ENCODE data around the gene DDX19B. TPM values are rescaled to one million over a fixed set of nuclear protein-coding genes. Genes with fewer than 3 reads are reported as not detected.

Gene DDX19B
- total and polyA plus RNA-seq, 2 donors (not counting 3 experiments of a cell fraction or from before 2014, with no cell fraction given) = 28.1 to 34.3 TPM

- DNase-seq (ENCODE audit: low read depth, low spot score) (no peak), FAIRE-seq (no peak)
- H2AFZ ChIP-seq (ENCODE audit: low read depth, low read length) = no peak overlapping the region
- H3K27me3 ChIP-seq (ENCODE audit: control insufficient read depth in 2 of 2, insufficient read depth in 2 of 2, low read length in 2 of 2) = no peaks in the 10 kb centered on the region
- H3K9me1 ChIP-seq (replicated peaks; ENCODE audit: control insufficient read depth, extremely low read depth, insufficient read depth, low read length) = no peaks in the 10 kb centered on the region
- H3K79me2 ChIP-seq (ENCODE audit: control insufficient read depth, insufficient read depth, low read length) = no peaks in the 10 kb centered on the region
- ChIA-PET CTCF (interaction anchor here (1.0 to 1.4 kb wide), 2 partner anchors 17 to 20 kb away, joined by 3 to 5 read pairs; partner anchors contain the start of gene EXOSC6), POLR2A (no interaction called here)
- H3K9me3 ChIP-seq (replicated peaks; ENCODE audit: control insufficient read depth, insufficient read depth, low read length) = no peaks in the 10 kb centered on the region
- peaks cover 25 to 33% of the 10 kb centered on the region in 2 experiments for H3K36me3 ChIP-seq (ENCODE audit: control insufficient read depth in 2 of 2, extremely low read depth in 1 of 2, insufficient read depth in 2 of 2, low read length in 2 of 2)
- TF ChIP-seq POLR2AphosphoS5 (IDR thresholded peaks at IDR 0.05; ENCODE audit: insufficient read depth, low read depth, low read length) = no peak
- TF ChIP-seq, protein P1, sequence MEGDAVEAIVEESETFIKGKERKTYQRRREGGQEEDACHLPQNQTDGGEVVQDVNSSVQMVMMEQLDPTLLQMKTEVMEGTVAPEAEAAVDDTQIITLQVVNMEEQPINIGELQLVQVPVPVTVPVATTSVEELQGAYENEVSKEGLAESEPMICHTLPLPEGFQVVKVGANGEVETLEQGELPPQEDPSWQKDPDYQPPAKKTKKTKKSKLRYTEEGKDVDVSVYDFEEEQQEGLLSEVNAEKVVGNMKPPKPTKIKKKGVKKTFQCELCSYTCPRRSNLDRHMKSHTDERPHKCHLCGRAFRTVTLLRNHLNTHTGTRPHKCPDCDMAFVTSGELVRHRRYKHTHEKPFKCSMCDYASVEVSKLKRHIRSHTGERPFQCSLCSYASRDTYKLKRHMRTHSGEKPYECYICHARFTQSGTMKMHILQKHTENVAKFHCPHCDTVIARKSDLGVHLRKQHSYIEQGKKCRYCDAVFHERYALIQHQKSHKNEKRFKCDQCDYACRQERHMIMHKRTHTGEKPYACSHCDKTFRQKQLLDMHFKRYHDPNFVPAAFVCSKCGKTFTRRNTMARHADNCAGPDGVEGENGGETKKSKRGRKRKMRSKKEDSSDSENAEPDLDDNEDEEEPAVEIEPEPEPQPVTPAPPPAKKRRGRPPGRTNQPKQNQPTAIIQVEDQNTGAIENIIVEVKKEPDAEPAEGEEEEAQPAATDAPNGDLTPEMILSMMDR (IDR thresholded peaks at IDR 0.05; ENCODE audit: extremely low read depth in 1 of 2, insufficient read depth in 1 of 2, low read depth in 1 of 2, low read length in 2 of 2) = no peak
- no peak for TF ChIP-seq POLR2A (IDR thresholded peaks at IDR 0.05; ENCODE audit: low read depth, low read length)
- no peak for TF ChIP-seq FOS (IDR thresholded peaks at IDR 0.05; ENCODE audit: borderline replicate concordance, insufficient read depth, low read length)
- TF ChIP-seq GATA2 (IDR thresholded peaks at IDR 0.05; ENCODE audit: insufficient read depth, insufficient read length, low read depth, low read length) = no peak
- TF ChIP-seq, protein P2, sequence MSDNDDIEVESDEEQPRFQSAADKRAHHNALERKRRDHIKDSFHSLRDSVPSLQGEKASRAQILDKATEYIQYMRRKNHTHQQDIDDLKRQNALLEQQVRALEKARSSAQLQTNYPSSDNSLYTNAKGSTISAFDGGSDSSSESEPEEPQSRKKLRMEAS (IDR thresholded peaks at IDR 0.05; ENCODE audit: insufficient read depth, insufficient read length) = no peak
- no peak for TF ChIP-seq JUN (IDR thresholded peaks at IDR 0.05; ENCODE audit: borderline replicate concordance, insufficient read depth, insufficient read length, low read depth)
- no peak for TF ChIP-seq EZH2 (IDR thresholded peaks at IDR 0.05; ENCODE audit: borderline replicate concordance, low read depth, low read length, severe bottlenecking)
- no peak for TF ChIP-seq MYC (IDR thresholded peaks at IDR 0.05; ENCODE audit: low read depth, low read length)
- H3K4me1 ChIP-seq (ENCODE audit: control insufficient read depth, extremely low read depth, insufficient read depth, low read length) = no peaks in the 10 kb centered on the region
- H4K20me1 ChIP-seq (replicated peaks; ENCODE audit: control insufficient read depth, extremely low read depth, insufficient read depth, low read length) = no peaks in the 10 kb centered on the region
- H3K9ac ChIP-seq (replicated peaks; ENCODE audit: extremely low read depth, insufficient read depth, low read length) = no peak overlapping the region
- intact Hi-C loops (cut with micrococcal nuclease) = no loop called here
- no peak overlapping the region for H3K4me2 ChIP-seq (ENCODE audit: insufficient read depth, low read length)
- dilution Hi-C loops (cut with MboI; ENCODE audit: extremely low pct_ligation_motif_present, low sequenced_read_pairs) = no loop called here
- H3K27ac ChIP-seq (ENCODE audit: insufficient read depth, low read depth, low read length) = no peak overlapping the region
- no TSS peak for BruUV-seq (replicated peaks)
- H3K4me3 ChIP-seq (replicated peaks in 1 of 3; ENCODE audit: insufficient read depth in 1 of 3, low read depth in 1 of 3, low read length in 3 of 3) = no peak overlapping the region
Measured at GRCh38 chr16:70271696-70272095, 27.3 kb upstream of the DDX19B start.

Measured in endothelial cell of umbilical vein (primary cell).